DMS114 treated with DMSO at 0.1 percent for 48 hours (cell line): Measurements from ENCODE around the gene EVC.
A peak's percentile ranks its signal among the peaks of the same experiment; 100 is the strongest.
"Not testable (repeated sequence)": the region's sequence is repeated elsewhere in the genome, so short reads cannot be mapped to it uniquely, and the experiment has no call there.

Experiments
- DNase-seq: peaks from one replicate; lab custom pipeline; 2025; ENCODE audit not compliant: unreplicated experiment; lab: John Stamatoyannopoulos, UW

The EVC gene

DNA sequence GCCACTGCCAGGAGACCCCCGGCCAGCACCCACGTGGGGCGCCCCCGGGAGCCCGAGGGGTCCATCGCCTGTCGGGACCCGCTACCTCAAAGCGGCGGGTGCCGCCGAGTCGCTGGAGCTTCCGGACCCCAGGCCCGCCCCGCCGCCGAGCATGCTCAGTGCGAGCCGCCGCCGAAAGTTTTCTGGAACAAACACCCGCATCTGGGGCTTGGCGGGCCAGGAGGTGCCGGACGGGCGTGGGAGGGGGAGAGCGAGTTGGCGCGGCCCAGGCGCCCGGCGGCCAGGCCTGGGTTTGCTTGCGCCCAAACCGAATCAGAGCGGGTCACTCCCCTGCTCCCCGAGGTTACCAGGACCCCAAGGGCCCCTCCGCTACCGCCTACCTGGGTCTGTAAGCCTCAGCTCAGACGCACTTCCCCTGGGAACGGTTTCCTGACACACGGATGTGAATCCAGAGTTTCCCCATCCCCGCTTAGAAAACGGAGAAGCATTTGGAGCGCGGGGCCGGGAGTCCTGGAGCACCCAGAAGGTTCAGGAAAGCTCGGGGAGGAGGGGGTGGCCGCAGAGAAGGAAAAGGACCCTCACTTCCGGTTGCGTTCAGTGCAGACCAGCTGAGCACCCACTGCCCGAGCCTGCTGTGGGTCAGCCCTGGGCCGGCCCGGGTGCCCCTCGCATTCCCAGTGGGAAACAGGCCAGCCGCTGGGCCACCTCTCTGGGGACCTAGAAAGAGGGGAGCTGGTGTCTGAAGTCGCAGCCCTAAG is 2.4 kb upstream of the EVC start, which contains the start of gene EVC2:
Gene EVC2 (minus strand): TSS at position 111 of the 758 bp plus-strand sequence. CDS start 46 bp downstream, at position 65.
- no peak for DNase-seq

DNA sequence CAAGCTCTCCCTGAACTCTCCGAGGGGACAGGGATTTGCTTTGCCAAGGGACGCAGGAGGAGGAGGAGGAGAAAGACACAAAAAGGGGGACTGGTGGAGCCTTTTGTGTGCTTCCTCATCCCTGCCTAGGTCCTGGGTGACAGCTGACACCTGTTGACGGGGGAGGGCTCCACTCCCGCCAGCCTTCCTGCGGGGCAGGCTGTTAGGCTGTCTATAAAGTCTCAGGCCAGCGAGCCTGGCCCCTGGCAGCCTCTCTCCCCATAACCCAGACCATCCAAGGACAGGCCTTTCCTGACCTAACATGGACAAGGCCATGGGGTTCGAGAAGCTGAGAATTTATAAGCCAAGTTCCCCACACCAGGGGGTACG is 1.8 kb upstream of the EVC start:
- DNase-seq, result no peak

DNA sequence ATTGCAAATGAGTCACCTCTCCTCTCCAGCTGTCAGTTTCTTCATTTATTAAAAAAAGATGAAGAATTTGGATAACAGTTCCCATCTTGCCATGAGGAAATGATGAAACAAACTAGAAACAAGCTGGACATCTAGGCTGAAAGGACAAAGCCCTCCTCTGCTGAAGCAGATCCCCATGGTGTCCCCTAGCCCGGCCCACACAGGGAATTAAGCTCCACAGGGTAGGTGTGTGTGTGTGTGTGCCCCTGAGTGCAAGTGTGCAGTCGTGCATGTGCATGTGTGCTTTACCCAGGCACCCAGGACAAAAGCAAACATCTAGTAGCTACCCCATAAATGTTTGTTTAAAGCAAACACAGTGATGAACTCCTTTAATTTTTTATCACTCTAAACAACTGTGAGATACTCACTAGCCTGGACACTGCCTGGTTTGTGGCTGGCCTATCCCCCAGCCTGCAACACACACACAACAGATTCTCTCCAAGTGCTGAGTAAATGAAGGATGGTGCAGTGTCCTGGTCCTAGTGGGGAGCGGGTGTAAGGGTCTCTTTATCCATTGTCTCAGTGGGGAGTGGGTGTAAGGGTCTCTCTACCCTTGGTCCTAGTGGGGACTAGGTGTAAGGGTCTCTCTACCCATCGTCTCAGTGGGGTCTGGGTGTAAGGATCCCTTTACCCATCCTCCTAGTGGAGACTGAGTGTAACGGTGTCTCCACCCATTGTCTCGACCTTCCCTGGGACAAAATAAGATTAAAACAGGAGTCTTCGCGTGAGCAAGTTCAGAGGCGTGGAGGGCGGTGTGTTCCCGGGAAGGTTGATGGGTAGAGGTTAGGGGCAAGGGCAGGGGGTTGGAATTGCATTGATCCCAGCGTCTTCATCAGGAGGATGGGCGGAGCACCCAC is 688 bp upstream of the EVC start:
- DNase-seq, result peak; percentile 33

DNA sequence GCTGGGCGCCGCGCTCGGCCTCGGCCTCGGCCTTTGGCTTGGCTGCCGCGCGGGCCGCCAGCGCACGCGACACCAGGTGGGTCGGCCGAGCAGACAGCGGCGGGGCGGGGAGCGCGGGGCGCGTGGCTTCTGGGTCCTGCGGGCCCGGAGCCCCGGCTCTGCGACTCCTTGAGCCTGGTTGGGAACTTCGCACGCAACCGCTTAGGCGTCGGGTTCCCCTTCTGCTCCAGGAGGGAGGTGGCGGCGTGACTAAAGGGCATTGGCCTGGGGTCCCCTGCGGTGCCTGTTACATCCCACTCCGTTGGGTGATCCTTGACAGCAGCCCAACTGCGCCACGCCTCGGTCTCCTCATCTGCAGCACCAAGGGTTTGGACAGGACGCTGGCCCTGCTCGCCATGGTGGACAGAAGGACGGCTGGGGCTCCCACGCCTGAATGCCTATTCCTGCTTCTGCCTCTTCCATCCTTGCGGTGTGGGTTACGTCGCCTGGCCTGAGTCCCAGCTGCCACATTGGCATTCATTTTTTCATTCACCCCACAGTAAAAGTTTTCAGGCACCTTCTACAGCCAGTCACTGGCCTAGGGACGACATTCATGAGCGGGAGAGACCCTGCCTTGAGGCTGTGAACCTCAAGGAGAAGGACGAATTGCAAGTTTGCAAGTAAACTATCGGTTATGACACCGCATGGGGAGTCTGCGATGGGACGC is 631 bp downstream of the EVC start:
- DNase-seq, result no peak

DNA sequence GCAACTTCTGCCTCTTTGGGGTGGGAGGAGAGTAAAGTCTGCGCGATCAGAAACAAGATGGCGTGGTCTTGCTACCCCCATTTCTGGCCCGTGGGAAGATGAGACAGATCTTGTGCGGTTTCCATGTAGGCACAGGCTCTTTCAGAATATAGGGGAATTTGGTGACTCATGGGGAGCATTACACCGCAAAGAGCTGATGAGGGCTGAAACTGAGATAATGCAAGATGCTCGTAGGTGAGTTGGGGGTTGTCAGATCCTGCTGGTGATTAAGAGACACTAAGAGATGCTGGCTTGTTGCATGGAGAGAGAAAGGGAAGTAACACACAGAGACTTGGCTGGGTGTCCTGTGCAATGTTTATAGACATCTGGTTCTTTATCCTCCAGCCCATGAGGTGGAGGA is 1.5 kb downstream of the EVC start:
- DNase-seq, result no peak

DNA sequence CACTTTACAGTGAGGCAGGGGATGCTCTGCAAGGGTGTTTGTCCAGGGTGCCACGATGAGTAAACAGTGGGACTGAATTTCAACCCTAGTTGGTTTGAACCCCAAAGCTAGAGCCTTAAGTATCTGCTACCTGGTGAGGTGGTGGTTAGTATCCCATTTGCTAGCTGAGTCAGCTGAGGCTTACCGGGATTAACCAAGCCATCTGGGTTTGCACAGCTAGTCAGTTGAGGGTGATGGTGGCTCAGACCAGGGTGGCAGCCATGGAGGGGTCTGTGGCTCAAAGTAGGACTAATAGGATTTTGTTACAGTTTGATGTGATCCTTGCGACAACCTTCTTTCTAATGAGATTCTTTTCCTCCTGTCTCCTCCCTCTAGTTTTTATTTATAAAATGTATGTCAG is 1.9 kb downstream of the EVC start:
- no peak for DNase-seq

DNA sequence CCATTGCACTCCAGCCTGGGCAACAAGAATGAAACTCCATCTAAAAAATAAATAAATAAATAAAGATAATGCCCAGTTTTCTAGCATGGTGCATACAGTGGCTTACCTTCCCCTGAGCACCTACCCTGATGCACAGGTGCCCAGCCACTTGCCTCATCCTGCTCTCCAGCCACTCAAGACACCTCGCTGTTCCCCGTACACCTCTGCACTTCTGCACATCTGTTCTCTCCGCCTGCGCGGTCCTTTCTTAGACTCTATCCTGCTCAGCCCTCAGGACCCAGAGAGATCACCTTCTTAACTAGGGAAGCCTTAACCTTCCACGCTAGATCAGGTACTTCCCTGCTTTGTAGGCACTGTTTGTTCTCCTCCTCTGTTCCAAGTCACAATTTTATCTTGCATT is 2.9 kb downstream of the EVC start:
- no peak for DNase-seq

DNA sequence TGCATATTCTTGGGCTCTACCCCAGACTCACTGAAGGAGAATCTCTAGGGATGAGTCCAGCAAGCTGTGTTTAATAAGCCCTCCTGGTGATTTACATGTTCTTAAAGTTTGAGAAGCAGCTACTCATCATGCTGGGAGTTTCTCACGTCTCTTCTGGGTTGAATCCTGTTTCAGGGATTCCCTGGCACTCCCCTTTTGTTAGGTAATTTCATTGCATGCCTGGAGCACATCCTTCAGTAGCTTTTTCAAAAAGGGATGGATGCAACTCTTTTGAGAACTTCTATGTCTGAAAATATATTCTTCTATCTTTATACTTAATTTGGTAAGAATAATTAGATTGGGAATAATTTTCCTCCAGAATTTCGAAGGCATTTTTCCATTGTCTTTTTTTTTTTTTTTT is 4.4 kb downstream of the EVC start:
- no peak for DNase-seq

DNA sequence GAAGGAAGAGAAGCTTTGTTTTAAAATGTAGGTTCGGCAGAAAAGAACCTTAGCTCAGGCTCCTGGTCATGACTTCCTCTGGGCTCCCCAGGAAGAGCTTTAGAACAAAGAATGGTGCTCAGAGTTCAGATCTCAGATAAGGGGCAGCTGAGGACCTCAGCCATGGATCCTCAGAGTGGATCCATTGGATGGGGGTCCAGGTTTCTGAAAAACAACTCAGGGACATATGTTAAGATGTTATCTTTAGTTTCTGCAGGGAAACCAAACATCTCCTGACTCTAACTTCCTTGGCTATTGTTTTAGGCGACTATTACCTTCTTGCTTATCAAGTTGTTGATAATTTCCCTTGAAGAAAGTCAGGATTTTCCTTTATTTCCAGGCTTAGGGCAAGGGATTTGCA is 5.4 kb downstream of the EVC start:
- DNase-seq, result no peak

DNA sequence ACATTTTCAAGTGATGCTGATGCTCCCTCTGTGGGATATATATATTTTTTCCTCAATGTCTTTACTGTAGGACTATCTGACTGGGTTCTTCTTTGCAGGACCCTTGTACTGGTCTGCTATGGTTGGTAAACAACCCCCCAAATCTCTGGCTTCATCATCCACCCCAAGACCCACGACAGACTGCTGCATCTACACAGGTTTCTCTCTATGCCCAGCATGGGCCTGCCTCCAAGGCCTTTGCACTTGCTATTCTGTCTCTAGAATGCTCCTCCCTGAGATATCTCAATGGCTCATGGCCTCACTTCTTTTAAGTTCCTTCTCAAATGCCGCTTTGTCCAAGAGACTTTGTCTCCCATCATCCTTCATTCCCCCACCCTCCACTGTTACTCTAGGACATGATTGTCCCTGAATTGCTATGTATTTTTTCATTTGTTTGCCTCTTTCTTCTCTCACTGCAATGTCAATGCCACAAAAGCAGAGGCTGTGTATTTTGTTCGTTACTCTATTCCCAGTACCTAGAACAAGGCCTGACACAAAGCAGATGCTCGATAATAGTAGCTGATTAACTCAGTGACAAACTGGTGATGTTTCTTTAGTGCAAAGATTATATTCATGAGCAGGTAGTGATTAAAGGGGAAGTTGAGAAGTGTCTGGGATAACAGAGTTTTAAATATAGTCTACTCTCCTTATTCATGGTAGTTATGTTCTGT is 6.6 kb downstream of the EVC start:
- no peak for DNase-seq

DNA sequence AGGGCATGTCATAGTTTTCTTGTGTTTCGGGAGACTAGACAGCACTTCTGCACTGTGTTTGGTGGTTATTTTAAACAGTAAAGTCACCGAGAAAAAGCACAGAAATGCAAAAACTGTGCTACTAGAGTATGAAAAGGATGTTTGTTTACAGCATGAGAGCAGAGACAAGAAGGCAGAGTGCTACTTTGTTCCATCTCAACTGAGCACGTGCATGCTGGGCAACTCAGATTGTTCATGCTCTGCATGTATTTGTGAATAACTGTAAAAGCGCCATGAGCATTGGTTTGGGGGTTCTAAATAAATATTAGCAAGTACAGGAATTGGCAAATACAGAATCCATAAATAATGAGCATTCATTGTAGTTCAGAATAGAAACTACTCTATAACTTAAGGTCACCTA is 7.4 kb downstream of the EVC start:
- DNase-seq, result no peak

DNA sequence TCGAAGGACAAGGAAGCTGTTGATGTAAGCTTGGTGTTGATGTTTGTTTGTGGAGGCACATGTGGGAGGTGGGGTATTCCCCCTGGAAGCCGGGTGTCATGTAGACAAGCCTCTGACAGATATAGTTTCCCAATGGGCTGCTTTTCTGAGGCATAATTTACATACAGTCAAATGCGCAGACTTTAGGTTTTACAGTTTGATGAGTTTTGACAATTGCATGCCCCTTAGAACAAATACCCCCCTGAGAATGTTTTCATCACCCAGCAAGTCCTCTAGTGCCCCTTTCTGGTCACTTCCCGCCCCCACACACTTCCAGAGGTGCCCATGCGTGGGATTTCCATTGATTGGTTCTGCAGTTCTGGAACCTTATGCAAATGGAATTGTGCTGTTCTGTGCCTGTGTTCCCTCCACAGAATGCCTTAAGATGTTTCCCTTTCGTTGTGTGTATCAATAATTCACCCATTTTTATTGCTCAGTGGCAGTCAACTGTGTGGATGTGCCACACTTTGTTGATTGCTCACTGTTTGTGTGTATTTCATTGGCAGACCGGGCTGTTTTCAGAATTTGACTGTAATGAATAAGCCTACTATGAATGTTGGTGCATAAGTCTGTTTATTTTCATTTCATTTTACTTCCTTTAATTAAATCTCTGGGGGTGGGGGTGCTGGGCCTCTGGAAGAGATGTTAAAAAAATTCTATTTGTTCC is 8.5 kb downstream of the EVC start:
- DNase-seq, result no peak

DNA sequence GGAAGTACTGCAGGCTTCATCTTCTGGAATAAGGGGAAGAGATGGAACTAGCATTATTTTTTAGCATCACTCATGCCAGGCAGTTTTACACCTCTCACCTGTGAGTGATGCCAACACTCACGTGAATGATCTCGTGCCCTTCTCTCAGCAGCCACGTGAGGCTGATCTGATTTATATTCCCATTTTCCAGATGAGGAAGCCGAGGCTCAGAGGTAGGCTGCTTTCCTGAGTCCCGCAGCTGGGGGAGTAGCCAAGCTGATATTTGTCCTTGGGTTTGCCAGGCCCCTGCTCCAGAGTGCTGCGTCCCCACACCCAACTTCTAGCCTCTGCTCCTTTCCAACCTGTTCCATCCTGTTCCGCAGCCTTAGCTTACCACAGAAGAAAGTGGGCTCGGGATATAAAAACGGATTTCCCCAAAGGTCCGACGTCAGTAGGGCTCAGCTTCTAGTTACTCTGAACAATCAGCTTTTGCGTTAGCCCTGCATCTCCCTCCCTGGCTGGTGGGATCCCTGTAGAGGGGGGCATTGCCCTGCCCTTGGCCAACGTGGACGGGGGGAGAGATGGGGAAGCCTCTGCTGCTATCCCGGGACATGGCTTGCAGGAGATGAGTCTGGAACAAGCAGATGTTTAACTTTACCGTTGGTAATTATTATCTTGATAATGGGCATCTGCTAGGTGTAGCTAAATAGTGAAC is 9.3 kb downstream of the EVC start:
- DNase-seq, result no peak

DNA sequence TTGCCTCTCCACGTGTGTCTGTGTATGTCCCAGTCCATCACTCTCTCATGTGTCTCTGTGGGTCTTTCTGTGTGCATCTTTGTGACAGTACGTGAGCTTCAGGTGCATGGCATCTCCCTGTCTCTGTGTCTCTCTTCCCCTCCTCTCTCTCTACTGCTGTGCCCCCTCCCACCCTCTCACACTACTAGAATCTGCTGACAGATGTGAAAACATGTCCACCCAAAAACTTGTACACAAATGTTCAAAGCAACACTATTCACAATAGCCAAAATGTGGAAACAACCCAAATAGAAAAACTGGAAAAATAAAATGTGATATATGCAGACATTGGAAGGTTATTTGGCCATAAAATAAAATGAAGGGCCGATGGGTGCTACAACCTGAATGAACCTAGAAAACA is 10.0 kb downstream of the EVC start:
- no peak for DNase-seq

DNA sequence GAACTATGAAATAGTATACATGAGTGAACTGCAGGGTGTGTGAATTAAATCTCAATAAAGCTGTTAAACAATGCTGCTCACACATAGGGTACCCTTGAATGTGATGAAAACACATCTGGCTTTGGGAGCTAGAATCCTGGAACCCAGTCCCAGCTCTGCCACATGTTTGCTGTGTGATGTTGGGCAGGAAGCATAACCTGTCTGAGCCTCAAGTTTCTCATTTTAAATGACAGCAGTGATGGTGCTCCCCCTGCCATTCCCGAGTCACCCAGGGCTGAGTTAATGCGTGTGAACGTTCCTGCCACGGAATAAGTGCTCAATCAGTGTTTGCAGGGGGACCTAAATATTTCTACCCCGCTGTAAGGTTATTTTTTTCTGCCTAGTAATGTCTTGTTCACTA is 10.9 kb downstream of the EVC start:
- no peak for DNase-seq

DNA sequence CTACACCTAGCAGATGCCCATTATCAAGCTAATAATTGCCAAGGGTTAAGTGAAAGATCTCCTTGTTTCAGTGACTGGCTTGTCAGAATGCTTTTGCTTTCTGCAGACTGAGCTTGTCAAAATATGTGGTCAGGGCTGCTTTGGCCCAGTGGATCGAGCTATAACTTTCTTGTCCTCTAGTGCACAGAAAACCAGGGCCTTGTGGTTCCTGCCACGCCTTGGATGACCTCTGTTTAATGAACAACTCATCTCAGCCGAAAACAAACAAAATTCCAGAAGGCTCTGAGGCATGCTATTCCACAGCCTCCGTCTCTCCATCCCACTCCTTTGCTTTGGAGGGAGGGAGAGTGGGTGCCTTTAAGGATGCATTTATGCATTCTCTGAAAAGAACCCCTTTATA is 11.3 kb downstream of the EVC start:
- no peak for DNase-seq

DNA sequence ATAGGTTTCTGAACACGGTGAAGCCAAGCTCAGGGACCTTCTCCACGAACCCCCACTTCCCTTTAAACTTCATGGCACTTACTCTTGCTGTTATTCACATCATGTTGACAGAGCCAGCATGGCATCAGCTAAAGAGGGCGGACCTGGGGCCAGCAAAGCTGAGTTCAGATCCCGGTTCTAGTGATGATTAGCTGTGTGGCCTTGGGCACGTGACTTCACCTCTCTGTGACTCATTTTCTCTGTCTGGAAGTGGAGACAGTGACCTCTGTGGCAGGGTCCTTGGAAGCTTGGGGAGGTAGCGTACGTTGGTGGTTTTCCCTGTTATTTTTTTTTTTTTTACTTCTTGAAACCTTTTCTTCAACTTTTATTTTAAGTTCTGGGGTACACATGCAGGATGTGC is 13.4 kb downstream of the EVC start:
- DNase-seq, result no peak

DNA sequence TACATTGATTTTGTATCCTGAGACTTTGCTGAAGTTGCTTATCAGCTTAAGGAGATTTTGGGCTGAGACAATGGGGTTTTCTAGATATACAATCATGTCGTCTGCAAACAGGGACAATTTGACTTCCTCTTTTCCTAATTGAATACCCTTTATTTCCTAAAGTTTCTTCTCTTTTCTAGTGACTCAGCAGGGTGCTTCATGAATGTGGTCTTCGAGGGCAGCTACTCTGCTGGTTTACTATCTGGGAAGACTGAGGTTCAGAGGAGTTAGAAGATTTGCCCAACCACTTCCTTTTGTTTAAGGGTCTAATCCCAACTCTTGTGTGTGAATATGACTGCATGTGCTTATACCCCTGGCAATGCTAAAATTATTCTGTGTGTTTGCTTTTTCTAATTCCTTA is 17.4 kb downstream of the EVC start:
- DNase-seq, result not testable (repeated sequence)

DNA sequence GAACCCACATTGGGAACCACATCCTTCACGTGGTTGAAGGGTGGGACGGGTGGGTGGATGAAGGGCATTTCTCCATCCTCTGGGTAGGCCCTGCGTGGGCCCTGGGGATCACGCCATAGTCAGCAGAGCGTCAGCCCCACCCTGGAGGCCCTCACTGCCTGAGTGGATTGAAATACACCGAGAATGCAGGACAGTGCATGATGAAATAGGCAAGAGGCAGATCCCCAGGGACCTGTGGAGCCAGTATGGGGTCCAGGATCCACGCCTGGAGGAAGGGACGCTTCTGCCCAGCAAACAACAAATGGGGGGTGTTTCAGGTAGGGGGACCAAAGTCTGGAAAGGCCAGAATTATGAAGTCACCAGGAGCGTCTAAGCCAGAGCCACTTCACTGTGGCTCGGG is 19.4 kb downstream of the EVC start:
- no peak for DNase-seq
